Renal pelvis (tissue), 4 donors: ENCODE measurements around the gene SFTPA2. TPM values are rescaled to one million over a fixed set of nuclear protein-coding genes. Genes with fewer than 3 reads are reported as not detected.
"Not testable (repeated sequence)": the region's sequence is repeated elsewhere in the genome, so short reads cannot be mapped to it uniquely, and the experiment has no call there.

Experiments used
- DNase-seq: peaks from one replicate; pipeline ENCODE4 v3.0.0-alpha.2; 2013
- polyA plus RNA-seq, 3 donors: library from polyadenylated mRNA; unstranded; fragments of 120-200 nt; gene quantifications; one replicate each; pipeline ENCODE4 v1.2.1, GENCODE V29; 2013; ENCODE audit not compliant: insufficient read length in 3 of 3

Gene SFTPA2
- polyA plus RNA-seq, 3 donors = 0.13 TPM; not detected in 1

- DNase-seq = not testable (repeated sequence)
Observed at GRCh38 chr10:79511891-79512583, 48.2 kb downstream of the SFTPA2 start, which contains the start of gene EIF5AL1. EIF5AL1 (plus strand) TSS chr10:79512533; CDS start chr10:79512650, 117 bp downstream.

DNA sequence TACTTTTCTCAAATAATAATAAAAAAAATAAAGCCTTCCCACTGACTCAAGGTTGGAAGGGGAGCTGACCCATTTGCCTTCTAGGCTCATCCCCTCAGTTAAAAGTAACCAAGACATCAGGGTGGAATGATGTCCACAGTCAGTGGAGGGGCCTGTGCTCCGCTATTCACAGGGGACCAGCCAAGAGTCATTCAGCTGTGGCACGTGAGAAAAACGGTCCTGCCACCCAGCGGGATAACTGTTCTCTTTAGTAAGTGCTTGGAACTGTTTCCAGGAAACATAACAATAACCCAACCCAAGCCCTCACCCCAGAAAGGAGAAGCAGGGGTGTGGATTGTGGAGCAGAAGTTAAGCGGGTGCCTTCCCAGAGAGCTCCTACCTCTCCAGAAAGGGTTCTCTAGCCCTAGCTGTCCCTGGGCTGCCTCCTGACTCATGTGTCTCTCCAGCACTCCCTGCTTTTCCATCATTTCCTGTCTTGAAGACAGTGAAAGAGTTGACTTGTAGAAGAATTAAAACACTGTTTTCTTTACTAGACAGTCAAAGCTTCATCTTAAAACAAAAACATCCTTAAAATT, 50.2 kb downstream of the SFTPA2 start:
- DNase-seq = not testable (repeated sequence)

DNA sequence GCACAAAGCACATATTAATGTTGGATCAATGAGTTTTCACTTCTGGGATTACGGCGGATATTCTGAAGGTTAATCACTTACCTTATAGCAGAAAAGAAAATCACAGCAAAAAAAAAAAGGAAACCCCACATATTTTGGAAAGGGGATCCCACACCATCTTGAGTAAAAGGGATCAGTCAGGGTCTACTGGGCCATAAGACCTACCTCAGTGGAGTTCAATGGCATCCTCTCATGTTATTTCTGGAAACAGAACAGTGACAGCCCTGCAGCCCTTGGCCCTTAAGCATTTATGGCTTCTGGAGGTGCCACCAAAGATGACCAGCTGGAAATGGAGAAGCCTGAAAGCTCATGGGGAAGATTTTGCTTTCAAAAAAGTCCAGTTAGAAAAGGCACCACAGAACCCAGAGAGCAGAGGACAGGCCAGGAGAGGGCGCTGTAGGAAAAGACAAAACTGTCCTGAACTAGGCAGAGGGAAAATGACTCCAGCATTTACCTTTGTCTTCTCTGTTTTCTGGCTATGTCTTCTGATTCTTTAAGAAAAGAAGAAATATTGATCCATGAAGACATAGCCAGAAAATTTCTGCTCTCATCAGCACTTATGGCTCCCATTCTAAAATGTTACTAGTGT, 50.8 kb downstream of the SFTPA2 start:
- not testable (repeated sequence) for DNase-seq

DNA sequence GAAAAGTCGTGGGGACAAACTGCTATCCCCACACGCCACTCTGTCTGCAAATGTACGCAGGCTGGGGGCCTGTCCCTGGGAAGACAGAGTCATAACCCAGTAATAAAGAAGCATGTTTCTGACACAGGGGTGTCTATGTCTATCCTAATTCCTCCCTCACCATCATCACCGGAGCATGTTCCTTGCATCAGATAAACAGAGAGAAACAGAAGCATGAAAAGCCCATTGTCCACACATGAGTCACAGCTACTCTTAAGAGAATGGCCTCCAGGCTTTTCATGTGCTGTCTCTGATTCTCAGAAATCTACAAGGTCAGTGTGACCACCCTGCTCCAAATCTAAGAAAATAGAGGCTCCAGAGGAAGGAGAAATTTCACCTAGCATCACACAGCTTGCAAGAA, 52.0 kb downstream of the SFTPA2 start:
- not testable (repeated sequence) for DNase-seq

DNA sequence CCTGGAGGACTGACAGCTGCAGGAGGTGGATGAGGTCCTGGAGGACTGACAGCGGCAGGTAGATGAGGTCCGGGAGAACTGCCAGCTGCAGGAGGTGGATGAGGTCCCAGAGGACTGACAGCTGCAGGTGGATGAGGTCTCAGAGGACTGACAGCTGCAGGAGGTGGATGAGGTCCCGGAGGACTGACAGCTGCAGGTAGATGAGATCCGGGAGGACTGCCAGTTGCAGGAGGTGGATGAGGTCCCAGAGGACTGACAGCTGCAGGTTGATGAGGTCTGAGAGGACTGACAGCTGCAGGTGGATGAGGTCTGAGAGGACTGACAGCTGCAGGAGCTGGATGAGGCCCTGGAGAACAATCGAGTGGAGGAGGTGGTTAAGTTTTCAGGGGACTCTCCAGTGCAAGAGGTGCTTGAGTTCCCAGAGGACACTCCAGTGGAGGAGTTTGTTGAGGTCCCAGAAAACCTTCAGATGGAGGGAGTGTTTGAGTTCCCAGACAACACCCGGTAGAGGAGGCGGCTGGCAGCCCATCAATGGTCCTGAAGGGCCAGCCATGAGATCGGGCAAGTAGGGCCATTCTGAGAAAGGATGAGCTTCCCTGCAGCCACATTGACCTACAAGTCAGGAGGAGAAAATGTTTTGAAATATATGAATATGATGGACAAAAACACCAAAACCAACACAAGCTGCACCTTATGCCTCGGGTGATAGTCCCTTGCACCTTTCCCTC, 52.6 kb downstream of the SFTPA2 start:
- DNase-seq = no peak

Other genes with a start within 250 kb of the SFTPA2 start
- 10 to 100 TPM; 64.7 to 77.5 (median 73.4) TPM for gene PPIF, start 212.9 kb downstream of the SFTPA2 start, polyA plus RNA-seq
- gene ZCCHC24, start 114.8 kb downstream of the SFTPA2 start, polyA plus RNA-seq = 10 to 100 TPM; 18.3 to 25.5 (median 22.5) TPM
- 1 to 10 TPM in 2 of 3 donors, under 1 TPM in 1; 0.42 to 3.4 (median 1.6) TPM for gene EIF5AL1, start 47.9 kb downstream of the SFTPA2 start, polyA plus RNA-seq
- under 1 TPM in 1 of 3 donors, not detected in 2; 0.04 TPM for gene SFTPA1, start 50.5 kb upstream of the SFTPA2 start, polyA plus RNA-seq
- 1 to 10 TPM in 2 of 3 donors, under 1 TPM in 1; 0.84 to 5.1 (median 4.6) TPM for gene NUTM2B, start 142.8 kb upstream of the SFTPA2 start, polyA plus RNA-seq